GM12878 (cell line): ENCODE results near the gene INSL3. TPM values are rescaled to one million over a fixed set of nuclear protein-coding genes. Genes with fewer than 3 reads are reported as not detected.

Experiments used
- ATAC-seq: fragments of 200-7000 bp; cut with Tn5 transposase; 3 replicates; pipeline ENCODE4 v1.9.1; 2020; ENCODE audit warnings: mild to moderate bottlenecking, moderate library complexity
- BruUV-seq: library from RNA; stranded (reverse); fragments of 400-500 nt; replicated peaks from 2 replicates; lab custom pipeline; 2021; lab: Mats Ljungman, UMichigan
- CTCF ChIA-PET: fragments of 300-600 bp; sonication (Branson Sonifier 250); formaldehyde crosslinking; extraction: SDS; loops from one replicate; lab custom pipeline; 2021; ENCODE audit warnings: inconsistent platforms; lab: Yijun Ruan, JAX
- POLR2A ChIA-PET: fragments of 350-600 bp; formaldehyde crosslinking; extraction: SDS; loops from one replicate; lab custom pipeline; 2021; ENCODE audit warnings: inconsistent platforms; lab: Charles Lee
- RAD21 ChIA-PET: fragments of 300-600 bp; sonication (Branson Sonifier 250); formaldehyde crosslinking; loops from one replicate; lab custom pipeline; 2023; ENCODE audit warnings: antibody characterized with exemption; ENCODE audit not compliant: unreplicated experiment; lab: Charles Lee
- SMC1A ChIA-PET: fragments of 300-600 bp; sonication (Branson Sonifier 250); formaldehyde crosslinking; loops from one replicate; lab custom pipeline; 2023; ENCODE audit not compliant: unreplicated experiment, uncharacterized antibody; lab: Charles Lee
- DNase-seq: peaks from one replicate; pipeline ENCODE4 v3.0.0-alpha.2; 2011; ENCODE audit warnings: low read depth, low spot score
- FAIRE-seq: peaks from 3 replicates; lab custom pipeline; 2011; peaks lifted over from hg19 to GRCh38; lab: Jason Lieb, UNC
- H2AFZ ChIP-seq: 2 replicates; pipeline ENCODE4 v1.6.0; 2011; ENCODE audit warnings: low read depth, low read length, control low read depth; ENCODE audit not compliant: control insufficient read depth
- H3K27ac ChIP-seq: 2 replicates; pipeline ENCODE4 v1.5.1; 2011; ENCODE audit warnings: control low read depth; ENCODE audit not compliant: control insufficient read depth, insufficient read depth
- H3K27me3 ChIP-seq, 2 experiments: replicated peaks in 1 of 2; 2 replicates each; pipeline versions ENCODE4 v1.6.0 to v1.6.1; 2011; ENCODE audit warnings: low read length in 1 of 2; ENCODE audit not compliant: control insufficient read depth in 2 of 2, insufficient read depth in 2 of 2
- H3K36me3 ChIP-seq, 2 experiments: 2 replicates each; pipeline ENCODE4 v1.5.1; 2011; ENCODE audit warnings: low read length in 1 of 2; ENCODE audit not compliant: control insufficient read depth in 2 of 2, insufficient read depth in 2 of 2
- H3K4me1 ChIP-seq: 2 replicates; pipeline ENCODE4 v1.6.1; 2011; ENCODE audit warnings: mild to moderate bottlenecking, low read length, moderate library complexity, mixed read lengths; ENCODE audit not compliant: control insufficient read depth, insufficient read depth
- H3K4me2 ChIP-seq: 2 replicates; pipeline ENCODE4 v1.6.0; 2011; ENCODE audit warnings: control low read depth; ENCODE audit not compliant: control insufficient read depth, insufficient read depth
- H3K4me3 ChIP-seq: fragments of 200-600 bp; sonication (generic); 2 replicates; pipeline ENCODE4 v1.5.1; 2016
- H3K79me2 ChIP-seq: 2 replicates; pipeline ENCODE4 v1.6.0; 2011; ENCODE audit warnings: low read length; ENCODE audit not compliant: control insufficient read depth, insufficient read depth
- H3K9ac ChIP-seq: 2 replicates; pipeline ENCODE4 v1.8.0; 2011; ENCODE audit warnings: low read length, control low read depth, mixed read lengths; ENCODE audit not compliant: control insufficient read depth, insufficient read depth
- H3K9me3 ChIP-seq: replicated peaks from 3 replicates; pipeline ENCODE4 v1.5.1; 2011; ENCODE audit warnings: mild to moderate bottlenecking, low read length; ENCODE audit not compliant: control insufficient read depth, insufficient read depth
- H4K20me1 ChIP-seq: 2 replicates; pipeline ENCODE4 v1.6.0; 2011; ENCODE audit not compliant: control insufficient read depth, insufficient read depth
- CBX3 ChIP-seq: fragments of 200-600 bp; sonication (generic); IDR thresholded peaks from 2 replicates; pipeline ENCODE4 v1.6.1; 2016; ENCODE audit warnings: low read depth, borderline replicate concordance
- CHD1 ChIP-seq: IDR thresholded peaks from 2 replicates; pipeline ENCODE4 v1.6.1; 2012; ENCODE audit warnings: low read depth, low read length, improper control_type of control experiment
- EED ChIP-seq: sonication (generic); IDR thresholded peaks from 2 replicates; pipeline ENCODE4 v1.6.1; 2016; ENCODE audit warnings: antibody characterized with exemption, low read depth
- FOXK2 ChIP-seq: fragments of 450-650 bp; IDR thresholded peaks from 2 replicates; pipeline ENCODE4 v1.6.1; 2017; ENCODE audit warnings: mild to moderate bottlenecking, moderate library complexity
- GABPA ChIP-seq: IDR thresholded peaks from 2 replicates; pipeline ENCODE4 v1.6.1; 2014; ENCODE audit warnings: antibody characterized with exemption, low read depth, mild to moderate bottlenecking, inconsistent platforms
- IRF4 ChIP-seq: IDR thresholded peaks from 2 replicates; pipeline ENCODE4 v1.6.1; 2011; ENCODE audit warnings: low read depth, low read length
- MTA2 ChIP-seq: fragments of 450-650 bp; IDR thresholded peaks from 2 replicates; pipeline ENCODE4 v1.6.1; 2016; ENCODE audit warnings: low read depth, mild to moderate bottlenecking, moderate library complexity
- SIX5 ChIP-seq: IDR thresholded peaks from 2 replicates; pipeline ENCODE4 v1.6.1; 2011; ENCODE audit warnings: mild to moderate bottlenecking, low read depth, low read length, moderate library complexity; ENCODE audit not compliant: severe bottlenecking
- SREBF1 ChIP-seq: IDR thresholded peaks from 2 replicates; pipeline ENCODE4 v1.6.1; 2012; ENCODE audit warnings: mild to moderate bottlenecking, low read length
- ZNF274 ChIP-seq: IDR thresholded peaks from one replicate; pipeline ENCODE4 v1.8.0; 2011; ENCODE audit not compliant: insufficient read length, insufficient read depth
- WGBS: methylation state at CpG from one replicate; pipeline ENCODE4 v1.1.6; 2016; ENCODE audit warnings: low lambda C conversion rate; ENCODE audit not compliant: insufficient replicate concordance, insufficient coverage; ENCODE audit errors: missing lambda C conversion rate; 5-methylcytosine and 5-hydroxymethylcytosine counted together
- in situ Hi-C: fragments of 300-500 bp; cut with MboI; formaldehyde crosslinking; loops from 9 replicates; pipeline ENCODE4 v1.14.3; 2018; ENCODE audit warnings: mixed read lengths
- intact Hi-C: fragments of 100-400 bp; cut with micrococcal nuclease; formaldehyde crosslinking; loops from one replicate; pipeline ENCODE4 v1.14.2; 2022; ENCODE audit not compliant: unreplicated experiment
- polyA plus RNA-seq, 11 experiments: library from polyadenylated mRNA; depleted of rRNA in 4 of 11; unstranded in 6 of 11; stranded (reverse) in 5 of 11; fragments of >200 nt; fragmentation: Nextera tagmentation in 4 of 11; fragmentation: Illumina TruSeq in 1 of 11; extraction: Ambion mirVana in 4 of 11; extraction: Trizol in 1 of 11; gene quantifications; 1 replicate in 1 of 11; 2 replicates in 10 of 11; pipeline versions ENCODE4 v1.2.1 to v1.2.3, GENCODE V29; 2011 to 2016; ENCODE audit warnings: inconsistent platforms in 2 of 11, missing spikeins in 2 of 11, low read depth in 1 of 11
- total RNA-seq, 4 experiments: library from RNA; depleted of rRNA in 3 of 4; stranded (reverse); fragments of >200 nt in 3 of 4; fragmentation: Illumina TruSeq in 1 of 4; extraction: Trizol in 1 of 4; gene quantifications; 2 replicates each; pipeline versions ENCODE4 v1.2.1 to v1.2.3, GENCODE V29; 2013 to 2021
- TF ChIP-seq, protein P1 (sequence below): IDR thresholded peaks from 2 replicates; pipeline ENCODE4 v1.6.1; 2012; ENCODE audit warnings: low read depth, low read length, improper control_type of control experiment
- TF ChIP-seq, protein P2 (sequence below): IDR thresholded peaks from 2 replicates; pipeline ENCODE4 v1.6.1; 2011; ENCODE audit warnings: borderline replicate concordance, low read depth, mild to moderate bottlenecking, moderate library complexity, low read length; ENCODE audit not compliant: insufficient read depth, poor library complexity, severe bottlenecking
- TF ChIP-seq, protein P3 (sequence below): IDR thresholded peaks from 2 replicates; pipeline ENCODE4 v1.6.1; 2012; ENCODE audit warnings: low read length, inconsistent platforms
- TF ChIP-seq, protein P4 (sequence below): fragments of 450-650 bp; IDR thresholded peaks from 2 replicates; pipeline ENCODE4 v1.6.1; 2017; ENCODE audit warnings: low read depth, mild to moderate bottlenecking, moderate library complexity

Gene INSL3
- total and polyA plus RNA-seq, 10 of the 15 experiments (the other 5 are each of a cell fraction or from before 2014, with no cell fraction given), result 0.27 to 1.9 (median 0.70) TPM

- peak; percentile 86 for ATAC-seq
- POLR2A ChIA-PET, result interaction anchor here (0.5 to 2.1 kb wide), 11 partner anchors 9 to 253 kb away, joined by 3 to 23 read pairs (median 4); partner anchors contain the start of gene FCHO1
- TF ChIP-seq SREBF1 (no peak), MTA2 (peak; percentile 89), EED (peak; percentile 88), CBX3 (no peak), SIX5 (no peak), ZNF274 (no peak), IRF4 (peak; percentile 83), CHD1 (no peak), FOXK2 (no peak), GABPA (no peak)
- TF ChIP-seq, protein P1, sequence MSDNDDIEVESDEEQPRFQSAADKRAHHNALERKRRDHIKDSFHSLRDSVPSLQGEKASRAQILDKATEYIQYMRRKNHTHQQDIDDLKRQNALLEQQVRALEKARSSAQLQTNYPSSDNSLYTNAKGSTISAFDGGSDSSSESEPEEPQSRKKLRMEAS, result no peak
- TF ChIP-seq, protein P2, sequence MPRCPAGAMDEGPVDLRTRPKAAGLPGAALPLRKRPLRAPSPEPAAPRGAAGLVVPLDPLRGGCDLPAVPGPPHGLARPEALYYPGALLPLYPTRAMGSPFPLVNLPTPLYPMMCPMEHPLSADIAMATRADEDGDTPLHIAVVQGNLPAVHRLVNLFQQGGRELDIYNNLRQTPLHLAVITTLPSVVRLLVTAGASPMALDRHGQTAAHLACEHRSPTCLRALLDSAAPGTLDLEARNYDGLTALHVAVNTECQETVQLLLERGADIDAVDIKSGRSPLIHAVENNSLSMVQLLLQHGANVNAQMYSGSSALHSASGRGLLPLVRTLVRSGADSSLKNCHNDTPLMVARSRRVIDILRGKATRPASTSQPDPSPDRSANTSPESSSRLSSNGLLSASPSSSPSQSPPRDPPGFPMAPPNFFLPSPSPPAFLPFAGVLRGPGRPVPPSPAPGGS, result peak; percentile 99
- TF ChIP-seq, protein P3, sequence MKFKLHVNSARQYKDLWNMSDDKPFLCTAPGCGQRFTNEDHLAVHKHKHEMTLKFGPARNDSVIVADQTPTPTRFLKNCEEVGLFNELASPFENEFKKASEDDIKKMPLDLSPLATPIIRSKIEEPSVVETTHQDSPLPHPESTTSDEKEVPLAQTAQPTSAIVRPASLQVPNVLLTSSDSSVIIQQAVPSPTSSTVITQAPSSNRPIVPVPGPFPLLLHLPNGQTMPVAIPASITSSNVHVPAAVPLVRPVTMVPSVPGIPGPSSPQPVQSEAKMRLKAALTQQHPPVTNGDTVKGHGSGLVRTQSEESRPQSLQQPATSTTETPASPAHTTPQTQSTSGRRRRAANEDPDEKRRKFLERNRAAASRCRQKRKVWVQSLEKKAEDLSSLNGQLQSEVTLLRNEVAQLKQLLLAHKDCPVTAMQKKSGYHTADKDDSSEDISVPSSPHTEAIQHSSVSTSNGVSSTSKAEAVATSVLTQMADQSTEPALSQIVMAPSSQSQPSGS, result peak; percentile 95
- TF ChIP-seq, protein P4, sequence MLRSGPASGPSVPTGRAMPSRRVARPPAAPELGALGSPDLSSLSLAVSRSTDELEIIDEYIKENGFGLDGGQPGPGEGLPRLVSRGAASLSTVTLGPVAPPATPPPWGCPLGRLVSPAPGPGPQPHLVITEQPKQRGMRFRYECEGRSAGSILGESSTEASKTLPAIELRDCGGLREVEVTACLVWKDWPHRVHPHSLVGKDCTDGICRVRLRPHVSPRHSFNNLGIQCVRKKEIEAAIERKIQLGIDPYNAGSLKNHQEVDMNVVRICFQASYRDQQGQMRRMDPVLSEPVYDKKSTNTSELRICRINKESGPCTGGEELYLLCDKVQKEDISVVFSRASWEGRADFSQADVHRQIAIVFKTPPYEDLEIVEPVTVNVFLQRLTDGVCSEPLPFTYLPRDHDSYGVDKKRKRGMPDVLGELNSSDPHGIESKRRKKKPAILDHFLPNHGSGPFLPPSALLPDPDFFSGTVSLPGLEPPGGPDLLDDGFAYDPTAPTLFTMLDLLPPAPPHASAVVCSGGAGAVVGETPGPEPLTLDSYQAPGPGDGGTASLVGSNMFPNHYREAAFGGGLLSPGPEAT, result peak; percentile 93
Observed at GRCh38 chr19:17775991-17776803, 45.1 kb downstream of the INSL3 start.

More at GRCh38 chr19:17775991-17776803, 45.1 kb downstream of the INSL3 start:
- BruUV-seq, result no TSS peak
- H3K9ac ChIP-seq, result peak overlapping the region; percentile 9; the same call in 1 of the 2 replicates
- SMC1A ChIA-PET, result interaction anchor here (0.8 to 2.6 kb wide), 17 partner anchors 10 to 249 kb away, joined by 3 to 20 read pairs (median 5); partner anchors contain the start of genes FCHO1, MAP1S and RPL18A
- FAIRE-seq (peak; percentile 71), DNase-seq (peak; percentile 80)
- H4K20me1 ChIP-seq, result no peaks in the 10 kb centered on the region; the same call in 1 of the 2 replicates
- peak overlapping the region; percentile 75 for H3K4me2 ChIP-seq
- peaks cover 20% of the 10 kb centered on the region for H3K4me1 ChIP-seq
- no peaks in the 10 kb centered on the region for H3K79me2 ChIP-seq
- no peak overlapping the region for H2AFZ ChIP-seq
- no peaks in the 10 kb centered on the region for H3K9me3 ChIP-seq
- in situ Hi-C loops (no loop called here), intact Hi-C loops (loop anchor here (2.0 to 5.0 kb wide), 2 partner anchors 21 to 81 kb away; partner anchors contain the start of gene RPL18A)
- peaks cover 7 to 12% of the 10 kb centered on the region in 2 experiments for H3K36me3 ChIP-seq
- no peak overlapping the region for H3K4me3 ChIP-seq
- WGBS, result 2% methylated on average over 20 of the region's 27 CpGs
- H3K27me3 ChIP-seq, result no peaks in the 10 kb centered on the region
- CTCF ChIA-PET, result interaction anchor here (0.6 to 4.4 kb wide), 27 partner anchors 10 to 224 kb away, joined by 3 to 28 read pairs (median 5); partner anchors contain the start of genes CCDC124, JAK3 and MAP1S
- RAD21 ChIA-PET, result interaction anchor here (0.5 to 5.0 kb wide), 13 partner anchors 10 to 156 kb away, joined by 3 to 96 read pairs (median 4); partner anchors contain the start of genes CCDC124, FCHO1, JAK3 and MAP1S
- peak overlapping the region; percentile 76 for H3K27ac ChIP-seq
